ENCODE results near the gene PABPN1. TPM values are rescaled to one million over a fixed set of nuclear protein-coding genes. Genes with fewer than 3 reads are reported as not detected.

The PABPN1 gene
- total and polyA plus RNA-seq, 2 of the 13 experiments (the other 11 are each of a cell fraction or from before 2014, with no cell fraction given) = 233 to 524 TPM

DNA sequence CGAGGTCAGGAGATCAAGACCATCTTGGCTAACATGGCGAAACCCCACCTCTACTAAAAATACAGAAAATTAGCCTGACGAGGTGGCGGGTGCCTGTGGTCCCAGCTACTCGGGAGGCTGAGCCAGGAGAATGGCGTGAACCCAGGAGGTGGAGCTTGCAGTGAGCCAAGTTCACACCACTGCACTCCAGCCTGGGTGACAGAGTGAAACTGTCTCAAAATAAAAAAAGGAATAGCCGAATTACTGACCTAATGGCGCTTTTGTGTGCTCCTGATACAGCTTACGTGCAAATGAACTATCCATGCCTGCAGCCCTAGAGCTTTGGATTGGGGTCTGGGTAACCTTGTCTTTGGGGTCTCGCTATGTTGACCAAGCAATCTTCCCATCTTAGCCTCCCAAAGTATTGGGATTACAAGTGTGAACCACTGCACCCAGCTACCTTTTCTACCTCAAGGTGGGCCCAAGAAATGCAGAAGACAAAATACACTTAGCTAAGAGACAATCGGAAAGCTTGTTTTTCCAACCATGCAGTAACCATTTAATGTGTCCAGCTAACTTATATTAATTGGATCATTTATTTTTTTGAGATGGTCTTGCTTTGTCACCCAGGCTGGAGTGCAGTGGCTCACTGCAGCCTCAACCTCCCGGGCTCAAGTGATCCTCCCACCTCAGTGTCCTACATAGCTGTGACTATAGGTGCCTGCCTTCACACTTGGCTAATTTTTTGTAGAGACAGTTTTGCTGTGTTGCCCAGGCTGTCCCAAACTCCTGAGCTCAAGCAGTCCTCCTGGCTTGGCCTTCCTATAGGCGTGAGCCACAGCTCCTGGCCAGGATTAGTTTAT is 5.5 kb downstream of the PABPN1 start (continued):
- TF ChIP-seq, protein P1, sequence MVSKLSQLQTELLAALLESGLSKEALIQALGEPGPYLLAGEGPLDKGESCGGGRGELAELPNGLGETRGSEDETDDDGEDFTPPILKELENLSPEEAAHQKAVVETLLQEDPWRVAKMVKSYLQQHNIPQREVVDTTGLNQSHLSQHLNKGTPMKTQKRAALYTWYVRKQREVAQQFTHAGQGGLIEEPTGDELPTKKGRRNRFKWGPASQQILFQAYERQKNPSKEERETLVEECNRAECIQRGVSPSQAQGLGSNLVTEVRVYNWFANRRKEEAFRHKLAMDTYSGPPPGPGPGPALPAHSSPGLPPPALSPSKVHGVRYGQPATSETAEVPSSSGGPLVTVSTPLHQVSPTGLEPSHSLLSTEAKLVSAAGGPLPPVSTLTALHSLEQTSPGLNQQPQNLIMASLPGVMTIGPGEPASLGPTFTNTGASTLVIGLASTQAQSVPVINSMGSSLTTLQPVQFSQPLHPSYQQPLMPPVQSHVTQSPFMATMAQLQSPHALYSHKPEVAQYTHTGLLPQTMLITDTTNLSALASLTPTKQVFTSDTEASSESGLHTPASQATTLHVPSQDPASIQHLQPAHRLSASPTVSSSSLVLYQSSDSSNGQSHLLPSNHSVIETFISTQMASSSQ (IDR thresholded peaks at IDR 0.05; ENCODE audit: low read depth) = peak; percentile 41; the same call in 1 of the 2 replicates
- TF ChIP-seq, protein P1 (CRISPR knock-in tag; IDR thresholded peaks at IDR 0.05; ENCODE audit: borderline replicate concordance) = 0 out of 2 replicates have a peak, but pooled peaks have one; percentile 34
- no peak for TF ChIP-seq ZNF572 (CRISPR knock-in tag; IDR thresholded peaks at IDR 0.05)
- TF ChIP-seq, protein P2, sequence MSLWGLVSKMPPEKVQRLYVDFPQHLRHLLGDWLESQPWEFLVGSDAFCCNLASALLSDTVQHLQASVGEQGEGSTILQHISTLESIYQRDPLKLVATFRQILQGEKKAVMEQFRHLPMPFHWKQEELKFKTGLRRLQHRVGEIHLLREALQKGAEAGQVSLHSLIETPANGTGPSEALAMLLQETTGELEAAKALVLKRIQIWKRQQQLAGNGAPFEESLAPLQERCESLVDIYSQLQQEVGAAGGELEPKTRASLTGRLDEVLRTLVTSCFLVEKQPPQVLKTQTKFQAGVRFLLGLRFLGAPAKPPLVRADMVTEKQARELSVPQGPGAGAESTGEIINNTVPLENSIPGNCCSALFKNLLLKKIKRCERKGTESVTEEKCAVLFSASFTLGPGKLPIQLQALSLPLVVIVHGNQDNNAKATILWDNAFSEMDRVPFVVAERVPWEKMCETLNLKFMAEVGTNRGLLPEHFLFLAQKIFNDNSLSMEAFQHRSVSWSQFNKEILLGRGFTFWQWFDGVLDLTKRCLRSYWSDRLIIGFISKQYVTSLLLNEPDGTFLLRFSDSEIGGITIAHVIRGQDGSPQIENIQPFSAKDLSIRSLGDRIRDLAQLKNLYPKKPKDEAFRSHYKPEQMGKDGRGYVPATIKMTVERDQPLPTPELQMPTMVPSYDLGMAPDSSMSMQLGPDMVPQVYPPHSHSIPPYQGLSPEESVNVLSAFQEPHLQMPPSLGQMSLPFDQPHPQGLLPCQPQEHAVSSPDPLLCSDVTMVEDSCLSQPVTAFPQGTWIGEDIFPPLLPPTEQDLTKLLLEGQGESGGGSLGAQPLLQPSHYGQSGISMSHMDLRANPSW (CRISPR knock-in tag; IDR thresholded peaks at IDR 0.05; ENCODE audit: borderline replicate concordance) = no peak
- no peak for TF ChIP-seq BHLHE40 (IDR thresholded peaks at IDR 0.05; ENCODE audit: low read length)
- TF ChIP-seq, protein P3, sequence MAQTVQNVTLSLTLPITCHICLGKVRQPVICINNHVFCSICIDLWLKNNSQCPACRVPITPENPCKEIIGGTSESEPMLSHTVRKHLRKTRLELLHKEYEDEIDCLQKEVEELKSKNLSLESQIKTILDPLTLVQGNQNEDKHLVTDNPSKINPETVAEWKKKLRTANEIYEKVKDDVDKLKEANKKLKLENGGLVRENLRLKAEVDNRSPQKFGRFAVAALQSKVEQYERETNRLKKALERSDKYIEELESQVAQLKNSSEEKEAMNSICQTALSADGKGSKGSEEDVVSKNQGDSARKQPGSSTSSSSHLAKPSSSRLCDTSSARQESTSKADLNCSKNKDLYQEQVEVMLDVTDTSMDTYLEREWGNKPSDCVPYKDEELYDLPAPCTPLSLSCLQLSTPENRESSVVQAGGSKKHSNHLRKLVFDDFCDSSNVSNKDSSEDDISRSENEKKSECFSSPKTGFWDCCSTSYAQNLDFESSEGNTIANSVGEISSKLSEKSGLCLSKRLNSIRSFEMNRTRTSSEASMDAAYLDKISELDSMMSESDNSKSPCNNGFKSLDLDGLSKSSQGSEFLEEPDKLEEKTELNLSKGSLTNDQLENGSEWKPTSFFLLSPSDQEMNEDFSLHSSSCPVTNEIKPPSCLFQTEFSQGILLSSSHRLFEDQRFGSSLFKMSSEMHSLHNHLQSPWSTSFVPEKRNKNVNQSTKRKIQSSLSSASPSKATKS (CRISPR knock-in tag; IDR thresholded peaks at IDR 0.05) = no peak
- TF ChIP-seq, protein P4, sequence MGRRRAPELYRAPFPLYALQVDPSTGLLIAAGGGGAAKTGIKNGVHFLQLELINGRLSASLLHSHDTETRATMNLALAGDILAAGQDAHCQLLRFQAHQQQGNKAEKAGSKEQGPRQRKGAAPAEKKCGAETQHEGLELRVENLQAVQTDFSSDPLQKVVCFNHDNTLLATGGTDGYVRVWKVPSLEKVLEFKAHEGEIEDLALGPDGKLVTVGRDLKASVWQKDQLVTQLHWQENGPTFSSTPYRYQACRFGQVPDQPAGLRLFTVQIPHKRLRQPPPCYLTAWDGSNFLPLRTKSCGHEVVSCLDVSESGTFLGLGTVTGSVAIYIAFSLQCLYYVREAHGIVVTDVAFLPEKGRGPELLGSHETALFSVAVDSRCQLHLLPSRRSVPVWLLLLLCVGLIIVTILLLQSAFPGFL (CRISPR knock-in tag; IDR thresholded peaks at IDR 0.05) = no peak
- peak; percentile 93; the same call in 1 of the 2 replicates for TF ChIP-seq SSRP1 (CRISPR knock-in tag; IDR thresholded peaks at IDR 0.05)
- no peak for TF ChIP-seq RXRA (CRISPR knock-in tag; IDR thresholded peaks at IDR 0.05)
- TF ChIP-seq MAZ (IDR thresholded peaks at IDR 0.05; ENCODE audit: borderline replicate concordance, low read depth, low read length) = no peak
- TF ChIP-seq MAZ (CRISPR knock-in tag; IDR thresholded peaks at IDR 0.05; ENCODE audit: low read depth) = no peak
- no peak; the same call in 1 of the 2 replicates for TF ChIP-seq ZNF704 (CRISPR knock-in tag; IDR thresholded peaks at IDR 0.05; ENCODE audit: borderline replicate concordance)
- TF ChIP-seq SNAPC5 (CRISPR knock-in tag; IDR thresholded peaks at IDR 0.05; ENCODE audit: borderline replicate concordance) = no peak
- peak; percentile 59 for TF ChIP-seq SRSF4 (IDR thresholded peaks at IDR 0.05; ENCODE audit: low read depth, low read length, poor library complexity, severe bottlenecking)
- TF ChIP-seq TARDBP (CRISPR knock-in tag; IDR thresholded peaks at IDR 0.05) = no peak
- TF ChIP-seq CREM (IDR thresholded peaks at IDR 0.05) = no peak
- TF ChIP-seq CREM (CRISPR knock-in tag; IDR thresholded peaks at IDR 0.05) = no peak
